GM18951 (cell line): ENCODE data around the gene TUBG1.
"Not testable (repeated sequence)": the region's sequence is repeated elsewhere in the genome, so short reads cannot be mapped to it uniquely, and the experiment has no call there.

Source experiments
- POLR2A ChIP-seq: IDR thresholded peaks from 4 replicates; pipeline ENCODE4 v1.6.1; 2011; ENCODE audit warnings: mild to moderate bottlenecking; ENCODE audit not compliant: insufficient read length, insufficient read depth; ENCODE audit errors: extremely low read depth
- in situ Hi-C: fragments of 300-500 bp; cut with MboI; formaldehyde crosslinking; loops from one replicate; pipeline ENCODE4 v1.12.0; 2022; ENCODE audit warnings: low sequenced_read_pairs, mixed read lengths, inconsistent platforms; ENCODE audit not compliant: unreplicated experiment

TUBG1 gene

GRCh38 chr17:42586514-42587230, 22.8 kb upstream of the TUBG1 start:
- no peak for TF ChIP-seq POLR2A
- in situ Hi-C loops = no loop called here

GRCh38 chr17:42590886-42591285, 18.6 kb upstream of the TUBG1 start:
- in situ Hi-C loops = no loop called here
- TF ChIP-seq POLR2A = no peak

GRCh38 chr17:42591411-42591810, 18.1 kb upstream of the TUBG1 start:
- TF ChIP-seq POLR2A = no peak
- in situ Hi-C loops = no loop called here

- no peak for TF ChIP-seq POLR2A
- in situ Hi-C loops = no loop called here
These were observed 13.1 kb upstream of the TUBG1 start for GRCh38 chr17:42596386-42596785.

GRCh38 chr17:42598905-42599304, 10.6 kb upstream of the TUBG1 start:
- in situ Hi-C loops = no loop called here
- no peak for TF ChIP-seq POLR2A

- in situ Hi-C loops = no loop called here
These were observed 6.2 kb upstream of the TUBG1 start for GRCh38 chr17:42603318-42603717.

GRCh38 chr17:42607769-42608168, 1.7 kb upstream of the TUBG1 start:
- TF ChIP-seq POLR2A = no peak
- in situ Hi-C loops = no loop called here

More at GRCh38 chr17:42603318-42603717, 6.2 kb upstream of the TUBG1 start:
- TF ChIP-seq POLR2A = no peak

- TF ChIP-seq POLR2A = no peak
- in situ Hi-C loops = no loop called here
These were observed 940 bp upstream of the TUBG1 start for GRCh38 chr17:42608305-42609181.

- in situ Hi-C loops = not testable (repeated sequence)
These were observed 625 bp downstream of the TUBG1 start for GRCh38 chr17:42609814-42610801.

GRCh38 chr17:42612013-42612412, 2.5 kb downstream of the TUBG1 start:
- in situ Hi-C loops = no loop called here
- TF ChIP-seq POLR2A = no peak

- TF ChIP-seq POLR2A = no peak
- in situ Hi-C loops = no loop called here
These were observed 4.3 kb downstream of the TUBG1 start for GRCh38 chr17:42613699-42614295.

GRCh38 chr17:42617956-42618431, 8.5 kb downstream of the TUBG1 start:
- TF ChIP-seq POLR2A = peak; percentile 52
- in situ Hi-C loops = no loop called here

GRCh38 chr17:42618442-42619150, 9.1 kb downstream of the TUBG1 start:
- TF ChIP-seq POLR2A = peak; percentile 35
- in situ Hi-C loops = no loop called here

GRCh38 chr17:42621987-42622386, 12.5 kb downstream of the TUBG1 start:
- in situ Hi-C loops = not testable (repeated sequence)
